CD4-positive, alpha-beta T cell treated with Interleukin-10 for 1 hour (primary cell): ENCODE results near the gene SLX9.

Experiments used
- DNase-seq: peaks from one replicate; pipeline ENCODE4 v3.0.0-alpha.2; 2020

The SLX9 gene

GRCh38 chr21:44931501-44932407 is 8.1 kb upstream of the SLX9 start:
- DNase-seq, result no peak

- peak; percentile 72 for DNase-seq
Measured at GRCh38 chr21:44932408-44933181, 7.2 kb upstream of the SLX9 start.

GRCh38 chr21:44933199-44933917 is 6.5 kb upstream of the SLX9 start:
- no peak for DNase-seq

GRCh38 chr21:44933918-44934260 is 5.9 kb upstream of the SLX9 start:
- no peak for DNase-seq

GRCh38 chr21:44934276-44934675 is 5.6 kb upstream of the SLX9 start:
- DNase-seq, result no peak

GRCh38 chr21:44934797-44935532 is 4.9 kb upstream of the SLX9 start:
- DNase-seq, result no peak

- DNase-seq, result no peak
Measured at GRCh38 chr21:44935533-44935927, 4.3 kb upstream of the SLX9 start.

GRCh38 chr21:44938772-44939531 is 877 bp upstream of the SLX9 start:
- no peak for DNase-seq

- DNase-seq, result no peak
Measured at GRCh38 chr21:44940116-44940631, 345 bp downstream of the SLX9 start.

- DNase-seq, result no peak
Measured at GRCh38 chr21:44941567-44941966, 1.7 kb downstream of the SLX9 start.

- no peak for DNase-seq
Measured at GRCh38 chr21:44942566-44942965, 2.7 kb downstream of the SLX9 start.

- DNase-seq, result no peak
Measured at GRCh38 chr21:44943005-44943685, 3.3 kb downstream of the SLX9 start.

GRCh38 chr21:44943686-44944550 is 4.1 kb downstream of the SLX9 start:
- DNase-seq, result no peak

- DNase-seq, result no peak
Measured at GRCh38 chr21:44944596-44944995, 4.8 kb downstream of the SLX9 start.

- no peak for DNase-seq
Measured at GRCh38 chr21:44946254-44947041, 6.6 kb downstream of the SLX9 start.

- no peak for DNase-seq
Measured at GRCh38 chr21:44947111-44947929, 7.5 kb downstream of the SLX9 start.

GRCh38 chr21:44947930-44948331 is 8.1 kb downstream of the SLX9 start:
- no peak for DNase-seq

GRCh38 chr21:44948426-44949120 is 8.7 kb downstream of the SLX9 start:
- DNase-seq, result no peak
